GM21786 (cell line): ENCODE measurements around the gene NRF1.

Experiments
- ATAC-seq: cut with Tn5 transposase; IDR thresholded peaks from one replicate; pipeline ENCODE4 v1.9.1; 2021; ENCODE audit not compliant: unreplicated experiment

The NRF1 gene

DNA sequence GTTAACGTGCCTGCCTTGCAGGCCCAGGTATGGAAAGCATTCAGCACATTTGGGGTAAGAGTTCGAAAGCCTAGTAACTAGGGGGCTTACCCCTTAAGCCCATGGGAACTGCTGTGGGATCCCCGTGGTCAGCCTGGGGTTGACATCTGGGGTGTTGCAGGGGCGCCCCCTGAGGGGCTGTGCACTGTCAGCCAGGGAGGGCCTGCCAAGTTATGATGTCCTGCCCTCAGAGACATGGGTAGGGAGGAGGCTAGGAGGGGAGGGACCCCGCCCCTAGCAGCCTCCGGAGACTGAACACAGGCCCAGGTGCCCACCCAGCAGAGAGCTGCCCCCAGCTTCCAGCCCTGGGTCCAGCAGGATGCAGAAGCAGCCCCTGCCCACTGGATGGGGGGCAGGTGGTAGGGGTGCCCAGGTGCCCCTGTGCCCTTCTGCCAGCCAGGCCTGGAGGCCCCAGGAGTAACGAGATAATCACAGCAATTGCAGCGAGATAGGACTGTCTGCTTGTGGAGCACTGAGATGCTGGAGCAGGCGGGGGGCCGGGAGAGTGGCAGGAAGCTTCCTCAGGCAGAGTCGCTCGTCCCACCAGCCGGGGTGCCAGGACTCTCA is 187.9 kb downstream of the NRF1 start:
- ATAC-seq = no peak

DNA sequence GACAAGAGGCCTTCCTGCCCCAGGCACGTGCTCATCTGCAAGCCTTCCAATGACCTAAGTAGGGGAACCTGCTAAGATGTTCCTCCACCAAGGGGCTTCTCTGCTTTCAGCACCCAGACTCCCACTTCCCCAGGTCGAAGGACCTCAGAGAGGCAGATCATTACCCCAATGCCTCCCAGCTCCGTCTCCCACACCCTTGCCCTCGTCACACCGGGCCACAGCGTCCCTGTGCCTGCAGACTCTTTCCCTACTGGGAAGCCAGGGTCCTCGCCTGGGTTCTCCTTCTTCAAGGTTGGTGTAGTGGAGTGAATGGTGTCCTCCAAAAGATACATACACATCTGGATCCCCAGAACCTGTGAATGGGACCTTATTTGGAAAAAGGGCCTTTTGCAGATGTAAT is 189.4 kb downstream of the NRF1 start:
- ATAC-seq = no peak

GRCh38 chr7:129801882-129802281 is 190.4 kb downstream of the NRF1 start:
- no peak for ATAC-seq

DNA sequence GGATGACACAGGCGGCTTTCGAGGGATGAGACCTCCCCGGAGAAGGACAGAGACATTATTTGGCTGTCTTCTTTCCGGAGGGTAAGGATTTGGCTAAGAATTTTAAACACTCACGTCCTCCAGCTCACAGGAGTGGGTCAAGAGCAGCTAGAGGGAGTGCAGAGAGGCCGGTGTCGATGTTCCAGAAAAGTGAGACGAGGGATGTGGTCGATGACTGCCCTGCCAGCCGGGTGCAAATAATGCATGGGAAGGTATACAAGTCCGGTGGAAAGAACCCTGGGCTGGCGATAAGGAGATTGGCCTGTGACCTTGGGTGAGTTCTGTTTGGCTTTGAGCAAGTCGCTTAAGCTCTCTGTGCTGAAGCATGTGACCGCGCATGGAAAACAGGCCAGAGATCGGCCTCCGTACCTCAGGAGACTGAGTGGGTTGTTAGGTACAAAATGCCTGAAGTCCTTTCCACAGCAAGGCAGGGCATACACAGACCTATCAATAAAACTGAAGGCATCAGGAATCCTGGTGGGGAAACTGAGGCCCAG is 192.1 kb downstream of the NRF1 start:
- ATAC-seq = no peak

- ATAC-seq = no peak
Observed at GRCh38 chr7:129804111-129804889, 192.8 kb downstream of the NRF1 start.

- ATAC-seq = no peak
Observed at GRCh38 chr7:129804890-129805719, 193.6 kb downstream of the NRF1 start.
